Measurements from ENCODE around the gene EMSY.

The EMSY gene

DNA sequence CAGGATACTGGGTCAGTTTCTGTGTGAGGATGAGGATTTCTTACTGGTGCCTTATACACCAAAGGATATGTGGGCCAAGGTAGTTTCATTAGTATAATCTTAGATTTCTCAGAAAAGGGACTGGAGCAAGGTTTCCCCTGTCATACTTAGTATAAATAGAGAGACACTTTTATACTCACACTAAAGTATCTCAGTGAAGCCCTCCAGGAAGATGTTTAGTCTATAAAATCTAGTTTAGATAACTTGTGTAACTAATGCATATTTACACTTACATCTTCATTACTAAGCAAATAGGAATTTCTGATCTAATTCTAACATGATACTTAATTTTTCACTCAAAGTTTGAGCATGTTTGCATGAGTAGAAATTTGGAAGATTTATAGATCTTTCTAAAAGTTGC is 11.1 kb downstream of the EMSY start:
- TF ChIP-seq, protein P1, sequence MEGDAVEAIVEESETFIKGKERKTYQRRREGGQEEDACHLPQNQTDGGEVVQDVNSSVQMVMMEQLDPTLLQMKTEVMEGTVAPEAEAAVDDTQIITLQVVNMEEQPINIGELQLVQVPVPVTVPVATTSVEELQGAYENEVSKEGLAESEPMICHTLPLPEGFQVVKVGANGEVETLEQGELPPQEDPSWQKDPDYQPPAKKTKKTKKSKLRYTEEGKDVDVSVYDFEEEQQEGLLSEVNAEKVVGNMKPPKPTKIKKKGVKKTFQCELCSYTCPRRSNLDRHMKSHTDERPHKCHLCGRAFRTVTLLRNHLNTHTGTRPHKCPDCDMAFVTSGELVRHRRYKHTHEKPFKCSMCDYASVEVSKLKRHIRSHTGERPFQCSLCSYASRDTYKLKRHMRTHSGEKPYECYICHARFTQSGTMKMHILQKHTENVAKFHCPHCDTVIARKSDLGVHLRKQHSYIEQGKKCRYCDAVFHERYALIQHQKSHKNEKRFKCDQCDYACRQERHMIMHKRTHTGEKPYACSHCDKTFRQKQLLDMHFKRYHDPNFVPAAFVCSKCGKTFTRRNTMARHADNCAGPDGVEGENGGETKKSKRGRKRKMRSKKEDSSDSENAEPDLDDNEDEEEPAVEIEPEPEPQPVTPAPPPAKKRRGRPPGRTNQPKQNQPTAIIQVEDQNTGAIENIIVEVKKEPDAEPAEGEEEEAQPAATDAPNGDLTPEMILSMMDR (conservative IDR thresholded peaks at IDR 0.05): no peak
- H3K27ac ChIP-seq: peak overlapping the region; percentile 28

DNA sequence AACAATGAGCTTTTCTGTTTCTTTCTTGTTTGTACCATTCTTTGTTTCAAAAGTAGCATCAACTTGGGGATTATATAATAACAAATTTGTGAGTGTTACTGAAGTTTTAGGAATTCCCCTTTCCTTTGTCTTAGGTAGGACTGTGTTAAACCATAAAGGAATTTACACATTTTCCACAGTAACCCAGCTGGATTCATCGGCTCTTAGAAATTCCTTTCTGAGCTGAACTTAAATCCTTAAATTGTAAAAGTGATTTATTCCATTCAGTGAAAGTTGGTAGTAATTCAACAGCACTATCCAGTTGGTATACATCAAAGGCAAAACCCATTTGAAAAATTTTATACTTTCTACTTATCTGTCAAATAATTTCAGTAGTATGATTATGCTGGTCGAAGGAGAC is 11.8 kb downstream of the EMSY start:
- TF ChIP-seq, protein P1 (conservative IDR thresholded peaks at IDR 0.05): no peak
- peak overlapping the region; percentile 28; the same call in 1 of the 2 replicates for H3K27ac ChIP-seq

DNA sequence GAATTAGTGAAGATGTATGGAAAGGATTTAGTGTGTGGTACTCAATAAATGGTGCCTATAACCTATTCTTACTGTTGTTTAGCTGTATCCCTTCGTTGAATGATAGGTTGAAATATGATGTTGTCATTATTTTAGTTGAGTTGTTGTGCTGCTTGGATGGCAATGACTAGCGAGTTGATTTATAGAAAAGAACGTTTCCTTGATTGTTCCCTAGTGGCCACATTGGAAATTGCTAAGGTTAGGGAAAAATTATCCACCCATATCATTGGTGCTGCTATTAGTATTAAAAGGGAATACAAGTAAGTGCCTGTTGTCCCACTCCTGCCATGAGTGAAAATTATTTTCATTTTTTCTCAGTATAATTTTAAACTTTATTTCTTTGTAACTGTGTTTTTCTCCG is 14.5 kb downstream of the EMSY start:
- TF ChIP-seq, protein P1 (conservative IDR thresholded peaks at IDR 0.05): peak; percentile 70
- no peak overlapping the region for H3K27ac ChIP-seq

DNA sequence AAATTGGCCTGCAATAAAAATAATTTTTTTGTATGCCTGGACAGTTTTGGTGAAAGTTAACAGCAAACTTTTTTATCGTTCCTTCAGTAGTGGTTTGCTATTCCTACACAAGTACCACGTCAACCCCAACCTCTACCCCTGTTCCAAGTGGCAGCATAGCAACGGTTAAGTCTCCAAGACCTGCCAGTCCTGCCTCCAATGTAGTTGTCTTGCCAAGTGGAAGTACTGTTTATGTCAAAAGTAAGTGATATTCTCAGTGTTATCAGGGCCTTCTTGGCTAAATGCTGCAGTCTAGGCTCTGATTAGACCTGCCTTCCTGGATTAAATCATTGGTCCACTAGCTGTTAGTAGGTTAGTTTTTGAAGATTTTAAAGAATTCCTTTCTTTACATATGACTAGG is 15.0 kb downstream of the EMSY start:
- TF ChIP-seq, protein P1 (conservative IDR thresholded peaks at IDR 0.05): no peak
- no peak overlapping the region for H3K27ac ChIP-seq

DNA sequence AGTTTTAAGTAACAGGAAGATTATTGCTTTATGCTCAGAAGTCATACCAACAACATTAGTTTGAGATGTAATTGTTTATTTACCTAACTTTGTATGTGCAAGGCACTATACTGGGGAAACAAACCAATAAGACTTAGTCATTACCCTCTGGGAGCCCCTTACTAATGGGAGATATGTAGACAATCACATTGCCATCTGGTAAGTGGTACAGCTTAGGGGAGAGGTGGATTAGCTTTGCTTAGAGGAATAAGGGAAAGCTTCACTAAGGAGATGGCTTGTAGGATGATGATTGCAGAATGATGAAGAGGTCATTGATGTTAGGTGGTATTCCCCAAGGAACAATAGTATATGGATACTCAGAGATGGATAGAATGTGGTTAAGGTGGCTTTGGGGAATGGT is 17.5 kb downstream of the EMSY start:
- H3K27ac ChIP-seq: no peak overlapping the region
- TF ChIP-seq, protein P1 (conservative IDR thresholded peaks at IDR 0.05): no peak

DNA sequence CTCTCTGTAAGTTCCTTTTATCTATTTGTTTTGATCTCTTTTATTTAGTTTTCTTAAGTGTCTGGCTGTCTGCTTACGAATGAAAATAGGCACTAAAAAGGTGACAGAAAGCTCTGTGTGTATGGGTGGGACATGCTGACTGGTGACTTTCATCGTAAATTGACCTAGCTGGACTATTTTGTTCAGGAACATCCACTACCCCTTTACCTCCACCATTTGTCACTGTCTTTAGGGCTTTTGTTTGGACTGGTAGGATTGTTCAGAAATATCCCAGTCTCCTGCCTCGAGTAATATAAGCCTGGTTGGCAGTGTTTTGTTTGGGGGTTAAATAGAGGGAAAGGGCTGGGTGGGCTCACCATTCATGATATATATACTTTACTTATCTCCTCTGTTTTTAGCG is 20.9 kb downstream of the EMSY start:
- TF ChIP-seq, protein P1 (conservative IDR thresholded peaks at IDR 0.05): no peak
- no peak overlapping the region for H3K27ac ChIP-seq

DNA sequence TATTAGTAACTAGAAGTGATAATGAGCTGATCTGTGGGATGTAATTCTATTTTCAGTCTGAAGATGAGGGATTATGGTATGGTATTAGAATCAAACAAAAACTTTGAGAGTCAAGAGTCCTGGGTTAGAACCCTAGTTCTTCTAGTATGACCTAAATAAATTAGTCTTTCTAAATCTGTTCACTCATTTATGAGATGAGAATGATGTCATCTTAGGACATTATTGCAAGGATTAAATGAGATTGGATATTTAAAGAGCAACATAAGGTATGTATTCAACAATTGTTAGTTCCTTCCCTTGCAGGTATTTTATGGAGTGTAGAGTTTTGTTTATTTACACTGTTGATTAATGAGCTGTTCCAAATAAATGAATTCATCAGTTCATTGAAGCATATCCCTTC is 21.8 kb downstream of the EMSY start:
- TF ChIP-seq, protein P1 (conservative IDR thresholded peaks at IDR 0.05): no peak
- no peak overlapping the region for H3K27ac ChIP-seq

DNA sequence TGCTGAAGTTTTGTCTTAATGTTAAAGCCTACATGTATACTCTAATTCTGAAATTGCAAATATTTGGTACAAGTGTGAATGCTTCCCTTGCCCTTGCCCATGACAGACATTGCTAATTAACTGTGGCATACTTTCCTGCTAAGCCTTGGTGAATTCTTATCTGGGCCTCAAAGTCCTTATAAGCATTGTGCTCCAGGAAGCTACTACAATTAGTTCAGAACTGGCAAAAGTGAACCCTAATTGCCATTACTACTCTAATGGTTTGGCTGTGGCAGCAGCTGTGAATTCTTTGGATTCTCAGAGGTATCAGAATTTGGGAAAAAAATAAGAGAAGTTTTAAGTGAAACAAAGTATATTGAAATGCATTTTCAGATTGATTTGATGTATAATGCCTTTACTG is 24.3 kb downstream of the EMSY start:
- TF ChIP-seq, protein P1 (conservative IDR thresholded peaks at IDR 0.05): no peak
- no peak overlapping the region for H3K27ac ChIP-seq

Data from VCaP (cell line).